Non-pigmented ciliary epithelial cell (primary cell): ENCODE data around the gene THBS4.

ENCODE experiments used
- DNase-seq: peaks from one replicate; pipeline ENCODE4 v3.0.0-alpha.2; 2010; ENCODE audit warnings: low read depth

THBS4 gene

GRCh38 chr5:80116465-80116864 is 81.3 kb downstream of the THBS4 start:
- no peak for DNase-seq

- no peak for DNase-seq
These were observed 82.3 kb downstream of the THBS4 start for GRCh38 chr5:80117446-80117845.

GRCh38 chr5:80119372-80119771 is 84.2 kb downstream of the THBS4 start:
- DNase-seq: no peak

- no peak for DNase-seq
These were observed 87.4 kb downstream of the THBS4 start for GRCh38 chr5:80122579-80122978.

GRCh38 chr5:80124121-80124918 is 89.2 kb downstream of the THBS4 start:
- DNase-seq: no peak

GRCh38 chr5:80125022-80125961 is 90.1 kb downstream of the THBS4 start:
- DNase-seq: no peak

GRCh38 chr5:80125962-80126480 is 90.9 kb downstream of the THBS4 start:
- DNase-seq: peak; percentile 47

GRCh38 chr5:80127116-80127552 is 92.0 kb downstream of the THBS4 start:
- DNase-seq: no peak

- DNase-seq: no peak
These were observed 93.0 kb downstream of the THBS4 start for GRCh38 chr5:80128141-80128540.

- no peak for DNase-seq
These were observed 94.0 kb downstream of the THBS4 start for GRCh38 chr5:80129146-80129545.
